T47D (cell line): ENCODE results near the gene MAVS.
"Not testable (repeated sequence)": the region's sequence is repeated elsewhere in the genome, so short reads cannot be mapped to it uniquely, and the experiment has no call there.

Source experiments
- DNase-seq, 2 experiments: peaks; one replicate each; pipeline versions ENCODE4 v3.0.0 to v3.0.0-alpha.2; 2011 to 2012; ENCODE audit warnings: low read depth in 1 of 2, low spot score in 1 of 2
- JUND ChIP-seq: IDR thresholded peaks from 2 replicates; pipeline ENCODE4 v1.6.1; 2012; ENCODE audit warnings: low read depth
- in situ Hi-C: cut with HindIII; loops from 2 replicates; pipeline ENCODE4 v1.10.0; 2016; ENCODE audit warnings: low sequenced_read_pairs, low pct_unique_long_range_greater_than_20kb

The MAVS gene

DNA sequence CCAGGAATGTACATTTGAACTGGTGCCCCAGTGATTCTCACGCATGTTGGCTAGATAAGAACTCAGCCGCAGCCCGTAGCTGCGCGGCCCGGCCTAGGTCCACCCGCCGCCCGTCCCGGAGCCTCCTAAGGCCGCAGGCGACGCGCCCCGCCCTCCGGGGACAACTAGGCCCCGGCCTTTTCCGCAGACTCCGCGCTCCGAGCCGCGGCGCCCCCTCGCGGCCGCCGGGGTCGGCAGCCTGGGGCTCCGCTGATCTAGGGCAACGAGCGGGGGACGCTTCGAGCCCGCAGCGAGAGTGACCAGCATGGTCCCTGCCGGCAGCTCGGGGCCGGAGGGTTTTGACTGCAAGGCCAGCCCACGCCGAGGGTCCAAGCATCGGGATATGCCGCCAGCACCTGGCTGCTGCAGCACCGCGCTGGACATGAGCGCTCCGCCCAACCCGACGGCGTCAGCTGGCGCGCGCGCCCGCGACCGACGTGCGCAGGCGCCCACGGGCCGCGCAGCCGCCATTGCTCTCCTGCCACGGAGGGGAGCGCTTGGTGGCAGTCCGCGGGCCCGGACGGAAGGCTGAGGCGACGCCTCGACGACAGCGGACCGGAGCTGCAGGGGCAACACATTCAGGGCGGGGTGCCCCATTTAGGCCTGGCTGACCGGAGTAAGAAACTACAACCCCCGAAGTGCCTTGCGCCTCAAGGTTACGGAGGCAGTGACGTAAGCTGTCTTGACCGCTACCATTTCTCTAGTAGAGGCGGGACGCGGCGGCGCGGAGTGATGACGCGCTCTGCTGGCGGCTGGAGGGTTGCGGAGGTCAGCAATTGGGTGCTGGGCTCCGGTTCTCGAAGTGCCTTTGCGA lies 26.4 kb upstream of the MAVS start, which contains the start of gene AP5S1:
AP5S1 (plus strand) TSS at position 500 of the 853 bp plus-strand sequence. CDS start 1,571 bp downstream, outside the sequence.
- TF ChIP-seq JUND: no peak
- DNase-seq: peak; percentile 70 to 97
- in situ Hi-C loops: no loop called here

DNA sequence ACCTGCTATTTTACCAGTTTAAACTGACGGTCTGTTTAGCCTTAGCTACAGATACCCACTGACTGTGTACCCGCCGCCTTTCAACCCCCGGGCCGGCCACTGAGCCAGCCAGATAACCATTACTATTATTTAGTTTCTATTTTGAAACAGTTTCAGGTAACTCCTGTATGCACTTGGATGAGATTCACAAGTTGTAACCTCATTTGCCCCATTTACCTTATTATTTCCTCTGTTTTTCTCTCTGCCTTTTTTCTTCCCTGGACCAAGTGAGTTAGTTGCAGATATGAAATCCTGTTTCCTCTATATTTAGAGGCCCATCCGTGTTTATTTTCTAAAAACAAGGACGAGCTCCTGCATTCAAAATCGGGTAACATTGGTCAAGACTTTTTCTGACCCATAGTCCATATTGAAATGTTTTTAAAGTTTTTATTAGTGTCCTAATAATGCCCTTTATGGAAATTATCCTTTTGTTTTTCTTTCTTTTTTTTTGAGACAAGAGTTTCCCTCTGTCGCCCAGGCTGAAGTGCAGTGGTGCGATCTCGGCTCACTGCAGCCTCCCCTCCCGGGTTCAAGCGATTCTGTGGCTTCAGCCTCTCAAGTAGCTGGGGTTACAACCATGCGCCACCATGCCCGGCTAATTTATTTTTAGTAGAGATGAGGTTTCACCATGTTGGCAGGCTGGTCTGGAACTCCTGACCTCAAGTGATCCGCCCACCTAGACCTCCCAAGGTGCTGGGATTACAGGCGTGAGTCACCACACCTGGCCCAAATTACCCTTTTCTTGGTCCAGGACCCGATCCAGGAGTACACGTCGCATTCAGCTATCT lies 25.5 kb upstream of the MAVS start:
- no peak for TF ChIP-seq JUND
- in situ Hi-C loops: no loop called here
- DNase-seq: no peak

DNA sequence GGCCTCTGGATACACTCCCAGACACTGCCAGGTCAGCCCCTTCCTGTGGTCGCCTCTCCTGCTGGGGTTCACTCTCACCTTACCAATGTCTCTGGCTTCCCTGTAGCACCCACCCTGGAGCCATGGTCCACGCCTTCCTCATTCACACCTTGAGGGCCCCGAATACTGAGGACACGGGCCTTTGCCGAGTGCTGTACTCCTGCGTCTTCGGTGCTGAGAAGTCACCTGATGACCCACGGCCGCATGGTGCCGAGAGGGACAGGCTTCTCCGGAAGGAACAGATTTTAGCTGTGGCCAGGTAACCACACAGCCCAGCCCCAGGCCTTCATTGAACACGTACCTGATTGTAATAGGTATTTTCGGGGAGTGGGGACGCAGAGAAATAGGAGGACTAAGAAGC lies 24.6 kb upstream of the MAVS start:
- in situ Hi-C loops: no loop called here
- no peak for DNase-seq
- TF ChIP-seq JUND: no peak

DNA sequence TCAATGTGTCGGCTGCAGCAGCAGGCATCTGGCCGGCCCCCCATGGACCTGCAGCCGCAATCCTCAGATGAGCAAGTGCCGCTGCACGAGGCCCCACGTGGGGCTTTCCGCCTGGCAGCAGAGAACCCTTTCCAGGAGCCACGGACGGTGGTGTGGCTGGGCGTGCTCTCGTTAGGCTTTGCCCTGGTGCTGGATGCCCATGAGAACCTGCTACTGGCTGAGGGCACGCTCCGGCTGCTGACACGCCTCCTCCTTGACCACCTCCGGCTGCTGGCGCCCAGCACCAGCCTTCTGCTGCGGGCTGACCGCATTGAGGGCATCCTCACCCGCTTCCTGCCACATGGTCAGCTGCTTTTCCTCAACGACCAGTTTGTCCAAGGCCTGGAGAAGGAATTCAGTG lies 22.8 kb upstream of the MAVS start:
- TF ChIP-seq JUND: no peak
- no peak for DNase-seq
- in situ Hi-C loops: no loop called here

DNA sequence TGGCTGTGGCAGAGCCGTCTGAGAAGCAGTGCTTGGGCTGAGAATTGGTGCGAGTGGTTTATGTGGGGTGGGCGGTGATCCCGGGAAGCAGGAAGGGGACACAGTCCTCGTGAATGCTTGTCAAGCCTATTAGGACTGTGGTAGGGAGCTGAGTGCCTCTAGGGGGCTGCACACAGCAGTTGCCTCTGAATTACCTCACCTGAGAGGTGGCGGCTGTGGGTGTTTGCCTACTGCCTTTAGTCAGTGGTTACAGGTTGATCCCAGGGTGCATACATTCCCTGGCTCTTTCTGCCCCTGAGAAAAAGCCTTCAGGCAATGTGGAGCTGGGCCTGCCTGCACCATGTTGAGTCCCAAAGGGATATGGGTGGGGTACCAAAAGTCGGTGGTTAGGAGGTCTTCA lies 21.1 kb upstream of the MAVS start:
- no peak for DNase-seq
- in situ Hi-C loops: no loop called here
- no peak for TF ChIP-seq JUND

DNA sequence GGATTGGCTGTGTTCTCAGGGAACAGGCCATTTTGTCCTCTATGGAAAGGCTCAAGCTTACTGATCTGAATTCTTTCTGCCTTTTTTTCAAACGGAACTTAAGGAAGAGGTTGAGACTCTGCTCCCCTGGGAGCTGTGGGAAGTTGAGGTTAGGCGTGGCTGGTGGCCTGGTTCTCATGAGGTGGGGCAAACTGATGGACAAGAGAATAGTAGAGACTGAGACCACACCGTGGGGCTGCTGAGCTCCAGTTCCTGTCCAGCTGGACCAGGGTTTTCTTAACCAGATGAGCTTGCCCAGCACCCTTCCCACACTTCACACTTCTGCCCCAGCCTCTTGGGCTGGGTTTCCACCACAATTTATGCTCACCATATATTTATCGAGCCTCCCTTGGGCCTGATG lies 20.2 kb upstream of the MAVS start:
- TF ChIP-seq JUND: no peak
- in situ Hi-C loops: no loop called here
- no peak for DNase-seq

DNA sequence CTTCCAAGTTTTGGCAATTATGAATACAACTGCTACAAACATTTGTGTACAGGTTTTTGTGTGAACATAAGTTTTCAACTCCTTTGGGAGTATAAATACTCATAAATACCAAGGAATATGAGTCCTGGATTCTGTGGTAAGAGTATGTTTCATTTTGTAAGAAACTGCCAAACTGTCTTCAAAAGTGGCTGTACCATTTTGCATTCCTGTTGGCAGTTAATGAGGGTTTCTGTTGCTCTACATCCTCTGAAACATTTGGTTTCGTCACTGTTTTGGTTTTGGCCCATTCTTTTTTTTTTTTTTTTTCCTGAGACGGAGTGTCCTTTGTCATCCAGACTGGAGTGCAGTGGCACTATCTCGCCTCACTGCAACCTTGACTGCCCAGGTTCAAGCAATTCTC lies 17.8 kb upstream of the MAVS start:
- in situ Hi-C loops: no loop called here
- DNase-seq: no peak
- TF ChIP-seq JUND: no peak

DNA sequence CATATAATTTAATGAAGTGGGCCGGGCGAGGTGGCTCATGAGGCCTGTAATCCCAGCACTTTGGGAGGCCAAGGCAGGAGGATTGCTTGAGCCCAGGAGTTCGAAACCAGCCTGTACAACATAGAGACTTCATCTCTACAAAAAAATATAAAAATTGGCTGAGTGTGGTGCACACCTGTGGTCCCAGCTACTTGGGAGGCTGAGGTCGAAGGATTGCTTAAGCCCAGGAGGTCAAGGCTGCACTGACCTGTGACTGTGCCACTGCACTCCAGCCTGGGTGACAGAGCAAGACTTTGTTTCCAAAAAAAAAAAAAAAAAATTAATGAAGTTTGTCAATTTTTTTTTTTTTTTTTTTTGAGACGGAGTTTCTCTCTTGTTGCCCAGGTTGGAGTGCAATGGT lies 16.7 kb upstream of the MAVS start:
- in situ Hi-C loops, DNase-seq: not testable (repeated sequence)

DNA sequence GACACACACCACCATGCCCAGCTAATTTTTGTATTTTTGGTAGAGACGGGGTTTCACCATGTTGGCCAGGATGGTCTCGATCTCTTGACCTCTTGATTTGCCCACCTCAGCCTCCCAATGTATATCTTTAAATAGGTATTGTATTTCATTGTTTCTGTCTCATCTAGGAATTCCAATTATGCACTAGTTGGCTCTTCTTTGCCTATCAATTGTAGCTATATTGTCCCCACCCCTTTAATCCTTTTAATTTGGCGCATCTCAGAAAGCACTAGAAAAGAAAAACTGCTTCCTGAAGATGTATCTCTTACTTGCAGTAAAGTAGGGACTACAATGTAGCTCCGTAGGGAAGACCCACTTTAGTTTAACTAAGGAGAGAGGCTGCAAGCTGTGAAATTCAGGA lies 10.5 kb upstream of the MAVS start:
- no peak for TF ChIP-seq JUND
- in situ Hi-C loops: no loop called here
- no peak for DNase-seq

DNA sequence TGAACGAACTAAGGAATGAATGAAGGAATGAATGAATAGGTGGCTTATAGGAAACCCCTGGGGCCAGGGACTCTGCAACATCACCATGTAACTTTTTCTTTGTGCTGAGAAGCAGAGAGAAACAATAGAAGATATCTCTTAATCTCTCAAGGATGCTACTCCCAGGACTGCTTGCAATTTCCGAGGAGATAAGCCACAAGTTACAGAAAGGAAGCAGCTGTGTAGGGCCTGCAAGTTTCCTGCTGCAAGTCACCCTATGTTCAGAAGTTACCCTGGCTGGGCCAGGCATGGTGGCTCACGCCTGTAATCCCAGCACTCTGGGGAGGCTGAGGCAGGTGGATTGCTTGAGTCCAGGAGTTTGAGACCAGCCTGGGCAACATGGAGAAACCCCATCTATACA lies 7.3 kb upstream of the MAVS start:
- DNase-seq: no peak
- in situ Hi-C loops: no loop called here
- TF ChIP-seq JUND: no peak

DNA sequence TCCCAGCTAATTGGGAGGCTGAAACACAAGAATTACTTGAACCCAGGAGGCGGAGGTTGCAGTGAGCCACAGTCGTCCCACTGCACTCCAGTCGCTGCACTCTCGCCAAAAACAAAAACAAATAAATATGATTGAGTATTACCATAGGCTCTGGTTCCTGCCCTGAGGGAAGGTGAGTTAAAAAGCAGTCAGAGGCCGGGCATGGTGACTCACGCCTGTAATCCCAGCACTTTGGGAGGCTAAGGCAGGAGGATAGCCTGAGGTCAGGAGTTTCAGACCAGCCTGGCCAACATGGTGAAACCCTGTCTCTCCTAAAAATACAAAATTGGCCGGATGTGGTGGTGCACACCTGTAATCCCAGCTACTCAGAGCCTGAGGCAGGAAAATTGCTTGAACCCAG lies 6.4 kb upstream of the MAVS start:
- in situ Hi-C loops: not testable (repeated sequence)
- DNase-seq: peak in 1 of 2 experiments; percentile 49

DNA sequence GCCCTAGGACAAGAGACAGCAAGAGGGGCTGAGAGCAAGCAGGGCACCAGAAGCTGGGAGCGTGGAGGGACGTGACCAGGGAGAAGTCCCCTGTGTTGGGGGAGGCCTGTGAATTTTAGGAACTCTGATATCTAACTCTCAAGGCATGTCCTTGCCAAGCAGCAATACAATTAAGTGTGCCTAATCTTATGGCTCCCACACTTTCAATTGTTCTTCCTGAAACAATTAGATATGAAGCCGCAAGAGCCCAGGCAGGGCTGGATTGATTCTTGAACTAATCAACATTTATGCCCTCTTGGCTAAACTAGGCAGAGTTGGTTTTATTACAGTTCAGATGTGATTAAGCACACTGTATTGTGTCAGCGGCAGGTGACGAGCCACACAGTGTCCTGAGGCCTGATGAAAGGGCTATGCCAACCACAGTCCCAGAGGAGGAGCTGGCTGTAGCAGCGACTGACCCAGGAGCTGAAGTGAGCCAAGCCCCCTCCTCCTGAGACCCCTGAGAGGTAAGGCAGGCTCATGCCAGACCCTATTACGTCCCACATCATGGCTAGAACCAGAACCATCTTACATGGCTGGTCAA lies 4.2 kb upstream of the MAVS start:
- DNase-seq: no peak
- in situ Hi-C loops: no loop called here
- no peak for TF ChIP-seq JUND

DNA sequence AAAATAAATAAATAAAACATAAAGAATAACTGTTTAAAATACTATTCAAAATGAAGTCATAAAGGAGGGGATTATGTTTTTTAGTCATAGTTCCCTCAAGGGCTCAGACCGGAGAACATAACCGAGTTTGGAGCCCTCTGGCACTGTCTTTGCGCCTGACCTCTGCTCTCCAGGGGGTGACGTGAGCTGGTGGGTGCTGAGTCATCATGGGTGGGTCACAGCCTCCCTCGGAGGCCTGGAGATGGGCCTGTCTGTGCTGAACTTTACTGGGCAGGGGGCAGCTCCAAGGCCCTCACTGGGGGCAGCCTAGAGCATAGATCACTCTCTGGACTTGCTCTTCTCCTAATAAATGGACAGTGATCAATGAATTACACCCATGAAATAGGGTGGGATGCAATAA lies 3.1 kb upstream of the MAVS start:
- no peak for DNase-seq
- no peak for TF ChIP-seq JUND
- in situ Hi-C loops: no loop called here

DNA sequence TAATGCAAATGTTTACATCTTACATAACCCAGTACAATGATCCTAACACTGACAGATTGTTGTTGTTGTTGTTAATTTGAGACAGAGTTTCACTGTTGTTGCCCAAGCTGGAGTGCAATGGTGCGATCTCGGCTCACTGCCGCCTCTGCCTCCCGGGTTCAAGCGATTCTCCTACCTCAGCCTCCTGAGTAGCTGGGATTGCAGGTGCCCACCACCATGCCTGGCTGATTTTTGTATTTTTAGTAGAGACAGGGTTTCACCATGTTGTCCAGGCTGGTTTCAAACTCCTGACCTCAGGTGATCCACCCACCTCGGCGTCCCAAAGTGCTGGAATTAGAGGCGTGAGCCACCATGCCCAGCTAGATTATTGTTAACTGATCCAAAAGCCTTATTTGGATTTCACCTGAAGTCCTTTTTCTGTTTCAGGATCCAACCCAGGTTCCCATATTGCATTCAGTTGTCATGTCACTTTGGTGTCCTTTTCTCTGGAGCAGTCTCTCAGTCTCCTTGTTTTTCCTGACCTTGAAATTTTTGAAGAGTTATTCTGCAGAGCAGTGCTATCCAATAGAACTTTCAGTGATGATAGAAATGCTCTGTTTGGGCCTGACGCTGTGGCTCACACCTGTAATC lies 2.5 kb upstream of the MAVS start:
- DNase-seq, in situ Hi-C loops: not testable (repeated sequence)
